HG03342 (cell line): ENCODE measurements around the gene MST1.

Source experiments
- ATAC-seq: cut with Tn5 transposase; IDR thresholded peaks from one replicate; pipeline ENCODE4 v1.9.1; 2021; ENCODE audit warnings: mild to moderate bottlenecking, moderate library complexity; ENCODE audit not compliant: unreplicated experiment

Gene MST1

DNA sequence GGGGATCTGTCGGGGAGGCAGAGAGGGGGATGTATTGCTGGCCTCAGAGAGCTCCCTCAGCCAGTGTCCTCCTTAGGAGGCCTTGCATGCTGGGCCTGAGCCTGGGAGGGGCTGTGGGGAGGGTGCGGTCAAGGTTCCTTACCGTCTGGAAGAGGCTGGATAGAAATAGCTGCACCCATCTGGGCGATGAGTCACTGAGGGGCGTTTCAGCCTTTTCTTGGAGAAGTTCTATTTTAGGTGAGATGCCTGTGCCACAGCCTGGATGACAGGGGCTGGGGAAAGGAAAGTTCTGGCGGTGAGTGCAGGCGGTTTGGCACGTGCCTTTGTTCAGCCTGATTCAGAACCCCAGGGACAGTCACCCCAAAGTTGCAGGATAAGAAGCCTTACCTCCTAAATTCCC is 50.8 kb downstream of the MST1 start:
- ATAC-seq = no peak

DNA sequence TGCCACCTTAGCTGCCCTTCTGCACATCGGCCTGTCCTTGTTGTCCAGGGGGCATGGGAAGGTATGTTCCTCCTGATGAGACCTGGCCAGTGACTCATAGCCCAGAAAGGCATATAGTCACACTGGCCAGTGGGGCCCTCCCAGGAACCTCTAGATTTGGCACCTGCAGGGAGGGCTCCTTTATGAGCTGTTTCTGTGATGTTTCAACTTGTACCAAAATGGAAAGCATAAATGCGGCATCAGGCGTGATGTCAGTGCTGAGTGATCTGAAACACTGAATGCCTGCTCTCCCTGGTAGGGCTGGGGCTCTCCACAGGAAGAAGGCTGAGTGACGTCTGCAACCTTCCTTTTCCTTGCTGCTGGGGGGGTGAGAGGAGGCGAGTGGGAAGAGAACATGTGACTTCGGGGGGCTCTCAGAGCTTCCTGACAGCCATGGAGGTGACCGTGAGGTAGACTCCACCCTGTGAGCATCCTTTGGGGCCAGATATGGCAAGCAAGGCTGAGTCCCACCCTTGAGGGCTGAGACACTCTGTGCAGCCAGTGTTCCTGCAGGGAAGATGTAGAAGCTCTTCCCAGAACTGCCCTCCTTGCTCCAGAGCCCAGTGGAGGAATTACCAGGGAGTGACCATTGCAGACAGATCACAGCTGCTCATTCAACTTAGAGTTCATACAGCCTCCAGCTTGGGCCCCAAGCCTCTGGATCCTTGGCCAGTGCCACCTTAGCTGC is 52.2 kb downstream of the MST1 start:
- no peak for ATAC-seq

- no peak for ATAC-seq
These were observed 54.5 kb downstream of the MST1 start for GRCh38 chr3:49634736-49635135.
